Thyroid gland (tissue), 4 donors: ENCODE data around the gene SDSL. TPM values are rescaled to one million over a fixed set of nuclear protein-coding genes. Genes with fewer than 3 reads are reported as not detected.

Experiments used
- DNase-seq, 2 donors: peaks; one replicate each; pipeline ENCODE4 v3.0.0-alpha.2; 2019
- H3K27ac ChIP-seq, 3 donors: fragments of 200-600 bp; sonication (generic); 1 replicate in 2 of 3; 2 replicates in 1 of 3; pipeline ENCODE4 v1.5.1; 2016 to 2019; ENCODE audit warnings: mild to moderate bottlenecking in 1 of 3, moderate library complexity in 1 of 3
- H3K27me3 ChIP-seq: fragments of 200-600 bp; sonication (generic); one replicate; pipeline ENCODE4 v1.5.1; 2019
- H3K36me3 ChIP-seq, 2 donors: fragments of 200-600 bp; sonication (generic); one replicate each; pipeline ENCODE4 v1.5.1; 2016 to 2019
- H3K4me1 ChIP-seq, 2 donors: fragments of 200-600 bp; sonication (generic); one replicate each; pipeline ENCODE4 v1.5.1; 2017 to 2019
- H3K4me3 ChIP-seq, 3 donors: fragments of 200-600 bp; sonication (generic); replicated peaks in 1 of 3; 1 replicate in 2 of 3; 2 replicates in 1 of 3; pipeline ENCODE4 v1.5.1; 2016; ENCODE audit warnings: mild to moderate bottlenecking in 1 of 3
- H3K9me3 ChIP-seq: fragments of 200-600 bp; sonication (generic); one replicate; pipeline ENCODE4 v1.5.1; 2017
- CTCF ChIP-seq, 6 experiments: fragments of 200-600 bp in 3 of 6; fragments of 450-650 bp in 3 of 6; sonication (generic) in 3 of 6; IDR thresholded peaks; one replicate each; pipeline ENCODE4 v1.5.1; 2016 to 2019; ENCODE audit warnings: antibody characterized with exemption in 6 of 6, mild to moderate bottlenecking in 2 of 6, inconsistent platforms in 1 of 6, moderate library complexity in 1 of 6
- POLR2A ChIP-seq, 2 donors: fragments of 450-650 bp; IDR thresholded peaks; one replicate each; pipeline ENCODE4 v1.6.1; 2017; ENCODE audit warnings: antibody characterized with exemption in 2 of 2, mild to moderate bottlenecking in 2 of 2, moderate library complexity in 1 of 2
- WGBS, 2 donors: methylation state at CpG; one replicate each; pipeline ENCODE4 v1.1.5; 2017; 5-methylcytosine and 5-hydroxymethylcytosine counted together
- intact Hi-C: fragments of 100-400 bp; cut with DNase I; formaldehyde crosslinking; loops from one replicate; pipeline ENCODE4 v1.15.1; 2023
- total RNA-seq, 4 donors: library from RNA; depleted of rRNA; stranded (reverse); fragments of >200 nt; gene quantifications; one replicate each; pipeline ENCODE4 v1.2.3, GENCODE V29; 2016

The SDSL gene
- total RNA-seq, 4 donors from 2014 or later, result 13.6 to 42.2 (median 27.5) TPM

GRCh38 chr12:113424456-113424855, 2.3 kb downstream of the SDSL start:
- Histone ChIP-seq H3K9me3 (no peaks in the 10 kb centered on the region), H3K27me3 (no peaks in the 10 kb centered on the region), H3K36me3 (no peaks in the 10 kb centered on the region), H3K27ac (no peak overlapping the region), H3K4me3 (no peak overlapping the region), H3K4me1 (peaks cover 25 to 29% of the 10 kb centered on the region in 2 donors)
- 87 to 97% methylated on average over 1 of the region's 1 CpG for WGBS, 2 donors
- intact Hi-C loops, result loop anchor here (10.0 kb wide), 2 partner anchors 70 to 230 kb away; partner anchors contain the start of gene PLBD2
- DNase-seq, result no peak
- TF ChIP-seq CTCF (IDR thresholded peaks at IDR 0.05), result no peak
- no peak for TF ChIP-seq POLR2A (IDR thresholded peaks at IDR 0.05)

GRCh38 chr12:113424915-113425823, 3.0 kb downstream of the SDSL start:
- intact Hi-C loops, result loop anchor here (10.0 kb wide), 2 partner anchors 70 to 230 kb away; partner anchors contain the start of gene PLBD2
- peak; percentile 39 to 56 for DNase-seq

GRCh38 chr12:113425960-113426453, 3.8 kb downstream of the SDSL start:
- H3K27me3 ChIP-seq, result no peaks in the 10 kb centered on the region
- no peak overlapping the region for H3K4me3 ChIP-seq
- no peaks in the 10 kb centered on the region for H3K9me3 ChIP-seq
- peaks cover 25 to 29% of the 10 kb centered on the region in 2 donors for H3K4me1 ChIP-seq
- H3K27ac ChIP-seq, result no peak overlapping the region
- no peak for DNase-seq
- 53 to 58% methylated on average over 11 of the region's 11 CpGs for WGBS, 2 donors
- TF ChIP-seq POLR2A (IDR thresholded peaks at IDR 0.05), result no peak
- TF ChIP-seq CTCF (IDR thresholded peaks at IDR 0.05), result no peak
- H3K36me3 ChIP-seq, result no peaks in the 10 kb centered on the region
- intact Hi-C loops, result loop anchor here (10.0 kb wide), 2 partner anchors 71 to 231 kb away; partner anchors contain the start of gene PLBD2

More at GRCh38 chr12:113424915-113425823, 3.0 kb downstream of the SDSL start:
- Histone ChIP-seq H3K9me3 (no peaks in the 10 kb centered on the region), H3K4me3 (no peak overlapping the region), H3K4me1 (peaks cover 25 to 29% of the 10 kb centered on the region in 2 donors), H3K27me3 (no peaks in the 10 kb centered on the region), H3K36me3 (no peaks in the 10 kb centered on the region), H3K27ac (no peak overlapping the region)
- 66 to 69% methylated on average over 20 of the region's 20 CpGs for WGBS, 2 donors
- TF ChIP-seq POLR2A (IDR thresholded peaks at IDR 0.05) (no peak), CTCF (IDR thresholded peaks at IDR 0.05) (peak; percentile 47 to 81 (median 64))

GRCh38 chr12:113427882-113428281, 5.7 kb downstream of the SDSL start:
- Histone ChIP-seq H3K4me1 (peaks cover 28 to 36% of the 10 kb centered on the region in 2 donors), H3K27ac (peak overlapping the region; percentile 41 to 56 (median 53)), H3K27me3 (no peaks in the 10 kb centered on the region), H3K4me3 (no peak overlapping the region), H3K9me3 (no peaks in the 10 kb centered on the region), H3K36me3 (no peaks in the 10 kb centered on the region)
- peak; percentile 84 to 96 for DNase-seq
- WGBS, 2 donors, result 31 to 36% methylated on average over 9 of the region's 9 CpGs
- intact Hi-C loops, result loop anchor here (10.0 kb wide), 2 partner anchors 73 to 233 kb away; partner anchors contain the start of gene PLBD2
- no peak for TF ChIP-seq CTCF (IDR thresholded peaks at IDR 0.05)
- no peak for TF ChIP-seq POLR2A (IDR thresholded peaks at IDR 0.05)
